IMR-90 (cell line): ENCODE results near the gene PLD6. TPM values are rescaled to one million over a fixed set of nuclear protein-coding genes. Genes with fewer than 3 reads are reported as not detected.

Experiments
- ATAC-seq: fragments of 200-7000 bp; cut with Tn5 transposase; 2 replicates; pipeline ENCODE4 v1.9.1; 2020; ENCODE audit warnings: low read depth, mild to moderate bottlenecking, moderate library complexity
- BruUV-seq: library from RNA; stranded (reverse); fragments of 400-500 nt; replicated peaks from 2 replicates; lab custom pipeline; 2021; lab: Mats Ljungman, UMichigan
- CTCF ChIA-PET: fragments of 300-600 bp; formaldehyde crosslinking; extraction: SDS; loops from one replicate; lab custom pipeline; 2021; ENCODE audit warnings: antibody characterized with exemption; lab: Yijun Ruan, JAX
- POLR2A ChIA-PET: fragments of 300-600 bp; sonication (Branson Sonifier 250); formaldehyde crosslinking; loops from one replicate; lab custom pipeline; 2022; ENCODE audit warnings: antibody characterized with exemption; ENCODE audit not compliant: unreplicated experiment; lab: Charles Lee
- DNase-seq: peaks from one replicate; pipeline ENCODE4 v3.0.0; 2013
- H2AFZ ChIP-seq: replicated peaks from 2 replicates; pipeline ENCODE3; 2013; ENCODE audit warnings: low read length, mild to moderate bottlenecking; ENCODE audit not compliant: poor library complexity
- H2AK5ac ChIP-seq: 2 replicates; pipeline ENCODE4 v1.6.1; 2013; ENCODE audit warnings: low read depth, low read length, inconsistent platforms
- H2AK9ac ChIP-seq: replicated peaks from 2 replicates; pipeline ENCODE3; 2013; ENCODE audit warnings: mild to moderate bottlenecking, low read depth, low read length, moderate library complexity; ENCODE audit not compliant: poor library complexity
- H2BK120ac ChIP-seq: 2 replicates; pipeline ENCODE4 v1.6.1; 2013; ENCODE audit warnings: low read depth, low read length, inconsistent platforms
- H2BK15ac ChIP-seq: 3 replicates; pipeline ENCODE4 v1.6.1; 2013; ENCODE audit warnings: low read depth, low read length, inconsistent platforms
- H2BK20ac ChIP-seq: 2 replicates; pipeline ENCODE4 v1.6.1; 2013; ENCODE audit warnings: low read depth, mild to moderate bottlenecking, inconsistent platforms, low read length, moderate library complexity
- H2BK5ac ChIP-seq: 2 replicates; pipeline ENCODE4 v1.6.1; 2013; ENCODE audit warnings: mild to moderate bottlenecking, low read depth, low read length, inconsistent platforms; ENCODE audit not compliant: poor library complexity, severe bottlenecking
- H3K14ac ChIP-seq: replicated peaks from 2 replicates; pipeline ENCODE4 v1.6.1; 2013; ENCODE audit warnings: low read depth, low read length, inconsistent platforms
- H3K18ac ChIP-seq: 2 replicates; pipeline ENCODE4 v1.6.1; 2013; ENCODE audit warnings: low read depth, low read length, control low read depth
- H3K23ac ChIP-seq: 2 replicates; pipeline ENCODE4 v1.6.1; 2013; ENCODE audit warnings: low read depth, low read length, inconsistent platforms
- H3K27ac ChIP-seq: 2 replicates; pipeline ENCODE4 v1.5.1; 2013; ENCODE audit warnings: mild to moderate bottlenecking, control low read depth, low read length; ENCODE audit not compliant: insufficient read depth
- H3K27me3 ChIP-seq: 2 replicates; pipeline ENCODE4 v1.6.1; 2013; ENCODE audit warnings: low read length; ENCODE audit not compliant: control insufficient read depth, insufficient read depth
- H3K36me3 ChIP-seq: 2 replicates; pipeline ENCODE4 v1.6.1; 2013; ENCODE audit warnings: low read length, mixed read lengths; ENCODE audit not compliant: control insufficient read depth, insufficient read depth
- H3K4ac ChIP-seq: 2 replicates; pipeline ENCODE4 v1.6.1; 2013; ENCODE audit warnings: low read depth, low read length, inconsistent platforms
- H3K4me1 ChIP-seq: 2 replicates; pipeline ENCODE4 v1.6.1; 2013; ENCODE audit warnings: low read length, mixed read lengths; ENCODE audit not compliant: control insufficient read depth, insufficient read depth
- H3K4me2 ChIP-seq: 2 replicates; pipeline ENCODE4 v1.6.1; 2013; ENCODE audit warnings: low read depth, mild to moderate bottlenecking, control low read depth, low read length, moderate library complexity
- H3K4me3 ChIP-seq: 2 replicates; pipeline ENCODE4 v1.5.1; 2013; ENCODE audit warnings: low read depth, mild to moderate bottlenecking, control low read depth, low read length, moderate library complexity; ENCODE audit not compliant: insufficient read depth
- H3K56ac ChIP-seq: 2 replicates; pipeline ENCODE4 v1.6.1; 2013; ENCODE audit warnings: low read length, inconsistent platforms; ENCODE audit not compliant: insufficient read depth; ENCODE audit errors: extremely low read depth
- H3K79me1 ChIP-seq, 2 experiments: 2 replicates each; pipeline ENCODE4 v1.6.1; 2013; ENCODE audit warnings: low read length in 2 of 2, inconsistent platforms in 1 of 2, low read depth in 1 of 2
- H3K9ac ChIP-seq: 2 replicates; pipeline ENCODE4 v1.6.1; 2013; ENCODE audit warnings: low read depth, low read length, control low read depth
- H3K9me1 ChIP-seq: 2 replicates; pipeline ENCODE4 v1.6.1; 2013; ENCODE audit warnings: low read length, inconsistent platforms; ENCODE audit not compliant: insufficient read depth
- H3K9me3 ChIP-seq: 2 replicates; pipeline ENCODE4 v1.6.1; 2013; ENCODE audit warnings: low read length; ENCODE audit not compliant: control insufficient read depth, insufficient read depth
- H4K20me1 ChIP-seq: 2 replicates; pipeline ENCODE4 v1.6.1; 2013; ENCODE audit warnings: low read length, inconsistent platforms; ENCODE audit not compliant: insufficient read depth
- H4K5ac ChIP-seq: 2 replicates; pipeline ENCODE4 v1.6.1; 2013; ENCODE audit warnings: mild to moderate bottlenecking, low read depth, low read length, control low read depth
- H4K8ac ChIP-seq, 2 experiments: 2 replicates each; pipeline ENCODE4 v1.6.1; 2013; ENCODE audit warnings: low read depth in 2 of 2, low read length in 2 of 2, control low read depth in 1 of 2, inconsistent platforms in 1 of 2
- H4K91ac ChIP-seq: 2 replicates; pipeline ENCODE4 v1.6.1; 2013; ENCODE audit warnings: low read depth, low read length, inconsistent platforms; ENCODE audit not compliant: insufficient read depth
- BHLHE40 ChIP-seq: fragments of 150-350 bp; IDR thresholded peaks from 2 replicates; pipeline ENCODE4 v1.6.1; 2016; ENCODE audit warnings: mild to moderate bottlenecking, low read depth, low read length
- CEBPB ChIP-seq: IDR thresholded peaks from 2 replicates; pipeline ENCODE4 v1.6.1; 2012; ENCODE audit warnings: low read depth, low read length, improper control_type of control experiment
- CHD1 ChIP-seq: IDR thresholded peaks from 2 replicates; pipeline ENCODE4 v1.6.1; 2012; ENCODE audit warnings: low read depth, low read length, improper control_type of control experiment
- FOS ChIP-seq: fragments of 150-350 bp; IDR thresholded peaks from 2 replicates; pipeline ENCODE4 v1.6.1; 2016; ENCODE audit warnings: low read depth, low read length
- MAFK ChIP-seq: IDR thresholded peaks from 2 replicates; pipeline ENCODE4 v1.6.1; 2012; ENCODE audit warnings: low read depth, low read length, improper control_type of control experiment
- NFE2L2 ChIP-seq: fragments of 150-350 bp; IDR thresholded peaks from 2 replicates; pipeline ENCODE4 v1.6.1; 2016; ENCODE audit warnings: low read depth, mild to moderate bottlenecking, low read length
- POLR2A ChIP-seq: IDR thresholded peaks from 2 replicates; pipeline ENCODE4 v1.6.1; 2012; ENCODE audit warnings: mild to moderate bottlenecking, low read depth, low read length
- RAD21 ChIP-seq: IDR thresholded peaks from 2 replicates; pipeline ENCODE4 v1.6.1; 2012; ENCODE audit warnings: low read length, improper control_type of control experiment
- RCOR1 ChIP-seq: IDR thresholded peaks from 2 replicates; pipeline ENCODE4 v1.6.1; 2012; ENCODE audit warnings: mild to moderate bottlenecking, low read length, improper control_type of control experiment; ENCODE audit not compliant: insufficient replicate concordance
- RFX5 ChIP-seq: IDR thresholded peaks from 2 replicates; pipeline ENCODE4 v1.8.0; 2012; ENCODE audit warnings: low read depth, mild to moderate bottlenecking, low read length, moderate library complexity
- WGBS, 2 experiments: methylation state at CpG; one replicate each; pipeline versions ENCODE4 v1.1.5 to v1.1.7; 2013; ENCODE audit warnings: missing lambda C conversion rate in 2 of 2; ENCODE audit not compliant: insufficient read length in 1 of 2; ENCODE audit errors: extremely low coverage in 2 of 2; 5-methylcytosine and 5-hydroxymethylcytosine counted together
- dilution Hi-C: fragments of 300-500 bp; cut with HindIII; formaldehyde crosslinking; loops from one replicate; pipeline ENCODE4 v1.14.3; 2018; ENCODE audit warnings: low sequenced_read_pairs; ENCODE audit not compliant: unreplicated experiment
- in situ Hi-C: fragments of 300-500 bp; cut with MboI; formaldehyde crosslinking; loops from 3 replicates; pipeline ENCODE4 v1.14.3; 2019; ENCODE audit warnings: low sequenced_read_pairs, inconsistent platforms, mixed read lengths
- intact Hi-C: fragments of 100-400 bp; cut with micrococcal nuclease; formaldehyde crosslinking; loops from 2 replicates; pipeline ENCODE4 v1.10.0; 2022
- polyA plus RNA-seq, 3 experiments: library from polyadenylated mRNA; depleted of rRNA; stranded (reverse); fragments of >200 nt; gene quantifications; 2 replicates each; pipeline ENCODE4 v1.2.3, GENCODE V29; 2012; ENCODE audit warnings: low replicate concordance in 1 of 3
- total RNA-seq: library from RNA; depleted of rRNA; stranded (reverse); fragments of >200 nt; gene quantifications from 2 replicates; pipeline ENCODE4 v1.2.3, GENCODE V29; 2012
- TF ChIP-seq, protein P1 (sequence below): fragments of 150-350 bp; IDR thresholded peaks from 2 replicates; pipeline ENCODE4 v1.6.1; 2017; ENCODE audit warnings: mild to moderate bottlenecking, antibody characterized with exemption, low read length, low read depth
- TF ChIP-seq, protein P2 (sequence below): conservative IDR thresholded peaks from 2 replicates; pipeline ENCODE4 v1.5.1; 2012; ENCODE audit warnings: mild to moderate bottlenecking, low read depth, low read length, improper control_type of control experiment
- TF ChIP-seq, protein P3 (sequence below): fragments of 150-350 bp; IDR thresholded peaks from 2 replicates; pipeline ENCODE4 v1.6.1; 2016; ENCODE audit warnings: low read depth, mild to moderate bottlenecking, low read length, moderate library complexity, borderline replicate concordance

Gene PLD6
- total and polyA plus RNA-seq, 2 of the 4 experiments (the other 2 are of a cell fraction) = 1.1 to 1.5 TPM

DNA sequence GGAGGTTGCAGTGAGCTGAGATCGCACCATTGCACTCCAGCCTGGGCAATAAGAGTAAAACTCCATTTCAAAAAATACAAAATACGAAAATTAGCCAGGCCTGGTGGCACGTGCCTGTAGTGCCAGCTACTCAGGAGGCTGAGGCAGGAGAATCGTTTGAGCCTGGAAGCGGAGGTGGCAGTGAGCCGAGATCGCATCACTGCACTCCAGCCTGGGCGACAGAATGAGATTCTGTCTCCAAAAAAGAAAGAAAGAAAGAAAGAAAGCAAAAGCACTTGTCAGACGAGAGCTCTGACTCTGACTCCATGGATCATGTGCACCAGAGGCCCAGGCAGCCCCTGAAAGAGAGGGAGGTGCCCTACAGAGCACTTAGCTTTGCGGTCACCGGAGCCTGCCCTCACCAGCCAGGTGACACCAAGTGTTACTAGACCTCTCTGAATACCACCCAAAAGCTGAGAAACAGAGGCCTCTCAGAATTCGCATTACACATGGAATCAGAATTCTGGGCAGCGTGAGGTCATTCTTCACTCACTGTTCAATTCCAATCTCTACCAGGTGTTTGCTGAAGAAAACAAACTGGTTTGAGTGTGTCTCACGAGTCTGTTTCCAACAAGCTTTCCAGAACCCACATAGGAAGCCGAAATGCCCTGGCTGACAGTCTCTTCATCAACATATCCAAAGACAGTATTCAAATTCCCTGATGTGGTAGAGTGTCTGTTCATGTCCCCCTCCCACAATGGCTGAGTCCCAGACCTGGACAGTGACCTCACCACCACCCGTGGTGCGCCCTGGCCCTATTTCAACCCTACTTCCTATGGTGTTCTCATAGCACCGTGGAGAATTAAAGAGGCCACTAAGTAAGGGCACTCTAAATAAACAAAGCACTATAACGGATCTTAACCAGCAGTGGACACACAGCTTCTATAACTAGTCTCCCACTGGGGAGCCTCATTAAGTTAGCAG is 29.4 kb upstream of the PLD6 start:
- peak; percentile 8; the same call in 1 of the 2 replicates for ATAC-seq
- peak overlapping the region; percentile 93 for H3K4me3 ChIP-seq
- H3K9me3 ChIP-seq = no peaks in the 10 kb centered on the region
- POLR2A ChIA-PET = interaction anchor here (0.5 kb wide), 1 partner anchor 27 kb away, joined by 8 read pairs; no protein-coding TSS in a partner anchor
- no peak overlapping the region for H4K8ac ChIP-seq
- H3K4me2 ChIP-seq = peak overlapping the region; percentile 96
- H2BK20ac ChIP-seq = no peak overlapping the region
- H4K20me1 ChIP-seq = peaks cover 47% of the 10 kb centered on the region
- in situ Hi-C loops = no loop called here
- H3K36me3 ChIP-seq = peaks cover 17% of the 10 kb centered on the region
- H2AFZ ChIP-seq = no peak overlapping the region
- no peak overlapping the region for H2BK5ac ChIP-seq
- H3K18ac ChIP-seq = no peak overlapping the region
- intact Hi-C loops = loop anchor here (1.0 kb wide), 1 partner anchor 93 kb away; no protein-coding TSS in a partner anchor
- H3K4me1 ChIP-seq = peaks cover 4% of the 10 kb centered on the region
- H2BK15ac ChIP-seq = no peak overlapping the region
- no peak overlapping the region for H4K91ac ChIP-seq
- H3K9me1 ChIP-seq = peaks cover 9% of the 10 kb centered on the region
- peak overlapping the region; percentile 67; the same call in 1 of the 2 replicates for H3K14ac ChIP-seq
- H2AK5ac ChIP-seq = peak overlapping the region; percentile 20; the same call in 1 of the 2 replicates
- H2BK120ac ChIP-seq = no peak overlapping the region
- peak overlapping the region; percentile 35; the same call in 1 of the 2 replicates for H3K56ac ChIP-seq
- no peaks in the 10 kb centered on the region for H3K27me3 ChIP-seq
- 88% methylated on average over 6 of the region's 19 CpGs; no CpG with 5 or more reads in 1 of the 2 experiments for WGBS, 2 experiments
- no peak overlapping the region for H4K5ac ChIP-seq
- H3K9ac ChIP-seq = peak overlapping the region; percentile 97
- DNase-seq = peak; percentile 44
- dilution Hi-C loops = no loop called here
- CTCF ChIA-PET = no interaction called here
- 0 out of 2 replicates have a peak overlapping the region, but pooled peaks have one; percentile 12 for H3K27ac ChIP-seq
- no peak overlapping the region for H3K4ac ChIP-seq
- peak overlapping the region; percentile 96 for H2AK9ac ChIP-seq
- peak overlapping the region; percentile 87 for H3K23ac ChIP-seq
- H3K79me1 ChIP-seq = peaks cover 20 to 59% of the 10 kb centered on the region in 2 experiments
- no TSS peak for BruUV-seq
- no peak for TF ChIP-seq RFX5
- TF ChIP-seq, protein P1, sequence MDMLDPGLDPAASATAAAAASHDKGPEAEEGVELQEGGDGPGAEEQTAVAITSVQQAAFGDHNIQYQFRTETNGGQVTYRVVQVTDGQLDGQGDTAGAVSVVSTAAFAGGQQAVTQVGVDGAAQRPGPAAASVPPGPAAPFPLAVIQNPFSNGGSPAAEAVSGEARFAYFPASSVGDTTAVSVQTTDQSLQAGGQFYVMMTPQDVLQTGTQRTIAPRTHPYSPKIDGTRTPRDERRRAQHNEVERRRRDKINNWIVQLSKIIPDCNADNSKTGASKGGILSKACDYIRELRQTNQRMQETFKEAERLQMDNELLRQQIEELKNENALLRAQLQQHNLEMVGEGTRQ = no peak
- TF ChIP-seq, protein P2, sequence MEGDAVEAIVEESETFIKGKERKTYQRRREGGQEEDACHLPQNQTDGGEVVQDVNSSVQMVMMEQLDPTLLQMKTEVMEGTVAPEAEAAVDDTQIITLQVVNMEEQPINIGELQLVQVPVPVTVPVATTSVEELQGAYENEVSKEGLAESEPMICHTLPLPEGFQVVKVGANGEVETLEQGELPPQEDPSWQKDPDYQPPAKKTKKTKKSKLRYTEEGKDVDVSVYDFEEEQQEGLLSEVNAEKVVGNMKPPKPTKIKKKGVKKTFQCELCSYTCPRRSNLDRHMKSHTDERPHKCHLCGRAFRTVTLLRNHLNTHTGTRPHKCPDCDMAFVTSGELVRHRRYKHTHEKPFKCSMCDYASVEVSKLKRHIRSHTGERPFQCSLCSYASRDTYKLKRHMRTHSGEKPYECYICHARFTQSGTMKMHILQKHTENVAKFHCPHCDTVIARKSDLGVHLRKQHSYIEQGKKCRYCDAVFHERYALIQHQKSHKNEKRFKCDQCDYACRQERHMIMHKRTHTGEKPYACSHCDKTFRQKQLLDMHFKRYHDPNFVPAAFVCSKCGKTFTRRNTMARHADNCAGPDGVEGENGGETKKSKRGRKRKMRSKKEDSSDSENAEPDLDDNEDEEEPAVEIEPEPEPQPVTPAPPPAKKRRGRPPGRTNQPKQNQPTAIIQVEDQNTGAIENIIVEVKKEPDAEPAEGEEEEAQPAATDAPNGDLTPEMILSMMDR = no peak
- no peak for TF ChIP-seq FOS
- TF ChIP-seq RAD21 = no peak
- TF ChIP-seq NFE2L2 = no peak
- TF ChIP-seq MAFK = no peak
- TF ChIP-seq, protein P3, sequence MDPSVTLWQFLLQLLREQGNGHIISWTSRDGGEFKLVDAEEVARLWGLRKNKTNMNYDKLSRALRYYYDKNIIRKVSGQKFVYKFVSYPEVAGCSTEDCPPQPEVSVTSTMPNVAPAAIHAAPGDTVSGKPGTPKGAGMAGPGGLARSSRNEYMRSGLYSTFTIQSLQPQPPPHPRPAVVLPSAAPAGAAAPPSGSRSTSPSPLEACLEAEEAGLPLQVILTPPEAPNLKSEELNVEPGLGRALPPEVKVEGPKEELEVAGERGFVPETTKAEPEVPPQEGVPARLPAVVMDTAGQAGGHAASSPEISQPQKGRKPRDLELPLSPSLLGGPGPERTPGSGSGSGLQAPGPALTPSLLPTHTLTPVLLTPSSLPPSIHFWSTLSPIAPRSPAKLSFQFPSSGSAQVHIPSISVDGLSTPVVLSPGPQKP = no peak
- TF ChIP-seq POLR2A = no peak; the same call in 1 of the 2 replicates
- no peak for TF ChIP-seq BHLHE40
- TF ChIP-seq CHD1 = no peak
- no peak for TF ChIP-seq RCOR1
- TF ChIP-seq CEBPB = no peak
